GM23338 (cell line): ENCODE results near the gene CSF2RB. TPM values are rescaled to one million over a fixed set of nuclear protein-coding genes. Genes with fewer than 3 reads are reported as not detected.

Experiments
- ATAC-seq: fragments of 200-7000 bp; cut with Tn5 transposase; 3 replicates; pipeline ENCODE4 v1.9.1; 2020
- DNase-seq: peaks from one replicate; pipeline ENCODE4 v3.0.0-alpha.2; 2015; ENCODE audit warnings: low spot score
- H2AFZ ChIP-seq: fragments of 200-600 bp; sonication (generic); 2 replicates; pipeline ENCODE4 v1.8.0; 2016; ENCODE audit warnings: antibody characterized with exemption, mild to moderate bottlenecking, moderate library complexity
- H3F3A ChIP-seq: fragments of 200-600 bp; sonication (generic); replicated peaks from 2 replicates; pipeline ENCODE4 v1.8.0; 2017; ENCODE audit warnings: antibody characterized with exemption, mixed run types, low read depth
- H3K27ac ChIP-seq: fragments of 200-600 bp; sonication (generic); 2 replicates; pipeline ENCODE4 v1.6.1; 2016; ENCODE audit warnings: low read depth
- H3K27me3 ChIP-seq: fragments of 200-600 bp; sonication (generic); 2 replicates; pipeline ENCODE4 v1.8.0; 2016; ENCODE audit warnings: mild to moderate bottlenecking, mixed run types, moderate library complexity; ENCODE audit not compliant: insufficient read depth
- H3K36me3 ChIP-seq: fragments of 200-600 bp; sonication (generic); 2 replicates; pipeline ENCODE4 v1.8.0; 2016; ENCODE audit warnings: mild to moderate bottlenecking; ENCODE audit not compliant: insufficient read depth
- H3K4me1 ChIP-seq: fragments of 200-600 bp; sonication (generic); 2 replicates; pipeline ENCODE4 v1.8.0; 2016; ENCODE audit warnings: mild to moderate bottlenecking, moderate library complexity; ENCODE audit not compliant: insufficient read depth
- H3K4me2 ChIP-seq: fragments of 200-600 bp; sonication (generic); 2 replicates; pipeline ENCODE4 v1.7.1; 2017; ENCODE audit warnings: mixed run types
- H3K4me3 ChIP-seq: fragments of 200-600 bp; sonication (generic); 2 replicates; pipeline ENCODE4 v1.6.1; 2016; ENCODE audit warnings: mixed run types
- H3K79me2 ChIP-seq: fragments of 200-600 bp; sonication (generic); replicated peaks from 2 replicates; pipeline ENCODE4 v1.8.0; 2017; ENCODE audit warnings: mild to moderate bottlenecking; ENCODE audit not compliant: insufficient read depth
- H3K9me2 ChIP-seq: fragments of 200-600 bp; sonication (generic); 2 replicates; pipeline ENCODE4 v1.8.0; 2017; ENCODE audit not compliant: insufficient read depth
- H4K20me1 ChIP-seq: fragments of 200-600 bp; sonication (generic); replicated peaks from 2 replicates; pipeline ENCODE4 v1.8.0; 2017; ENCODE audit warnings: mild to moderate bottlenecking; ENCODE audit not compliant: insufficient read depth
- H3K27ac Mint-ChIP-seq: 2 replicates; pipeline ENCODE4 v1.8.0; 2020; ENCODE audit warnings: inconsistent platforms, mild to moderate bottlenecking, moderate library complexity, mixed read lengths
- H3K27me3 Mint-ChIP-seq: 3 replicates; pipeline ENCODE4 v1.8.0; 2022; ENCODE audit warnings: low read depth, mild to moderate bottlenecking, moderate library complexity, mixed read lengths, inconsistent platforms; ENCODE audit not compliant: insufficient read depth, poor library complexity
- H3K36me3 Mint-ChIP-seq: 3 replicates; pipeline ENCODE4 v1.8.0; 2021; ENCODE audit warnings: low read depth, mild to moderate bottlenecking, inconsistent platforms, moderate library complexity, mixed read lengths
- H3K4me1 Mint-ChIP-seq: 3 replicates; pipeline ENCODE4 v1.8.0; 2020; ENCODE audit warnings: mild to moderate bottlenecking, inconsistent platforms, mixed read lengths
- H3K4me3 Mint-ChIP-seq: 3 replicates; pipeline ENCODE4 v1.8.0; 2021; ENCODE audit warnings: moderate library complexity, mild to moderate bottlenecking, inconsistent platforms, mixed read lengths
- H3K9me3 Mint-ChIP-seq: 3 replicates; pipeline ENCODE4 v1.8.0; 2020; ENCODE audit warnings: moderate library complexity, mild to moderate bottlenecking, inconsistent platforms, mixed read lengths
- CREB1 ChIP-seq: fragments of 250-450 bp; sonication (Bioruptor Pico); IDR thresholded peaks from 2 replicates; pipeline ENCODE4 v1.5.0; 2020; ENCODE audit warnings: low read depth, mild to moderate bottlenecking, moderate library complexity
- CTCF ChIP-seq, 2 experiments: fragments of 200-600 bp in 1 of 2; sonication (generic) in 1 of 2; conservative IDR thresholded peaks; 2 replicates each; pipeline versions ENCODE4 v1.5.1 to v1.6.1; 2016 to 2017; ENCODE audit warnings: antibody characterized with exemption in 2 of 2, low read depth in 2 of 2, mild to moderate bottlenecking in 2 of 2, moderate library complexity in 1 of 2
- ETS1 ChIP-seq: IDR thresholded peaks from 2 replicates; pipeline ENCODE4 v1.6.1; 2016; ENCODE audit warnings: antibody characterized with exemption
- EZH2 ChIP-seq: fragments of 200-600 bp; sonication (generic); IDR thresholded peaks from one replicate; pipeline ENCODE4 v1.8.0; 2017; ENCODE audit warnings: antibody characterized with exemption, mild to moderate bottlenecking, low read depth; ENCODE audit not compliant: unreplicated experiment
- EZH2phosphoT487 ChIP-seq: fragments of 200-600 bp; sonication (generic); IDR thresholded peaks from one replicate; pipeline ENCODE4 v1.8.1; 2018; ENCODE audit warnings: antibody characterized with exemption; ENCODE audit not compliant: unreplicated experiment
- JUNB ChIP-seq: IDR thresholded peaks from one replicate; pipeline ENCODE4 v1.6.1; 2016; ENCODE audit warnings: antibody characterized with exemption; ENCODE audit not compliant: unreplicated experiment
- NANOG ChIP-seq: IDR thresholded peaks from 2 replicates; pipeline ENCODE4 v1.6.1; 2016; ENCODE audit warnings: antibody characterized with exemption, borderline replicate concordance
- POLR2AphosphoS5 ChIP-seq: IDR thresholded peaks from 2 replicates; pipeline ENCODE4 v1.6.1; 2016; ENCODE audit warnings: antibody characterized with exemption, low read depth
- REST ChIP-seq: IDR thresholded peaks from one replicate; pipeline ENCODE4 v1.6.1; 2018; ENCODE audit warnings: antibody characterized with exemption; ENCODE audit not compliant: unreplicated experiment
- STAT1 ChIP-seq: IDR thresholded peaks from one replicate; pipeline ENCODE4 v1.6.1; 2016; ENCODE audit warnings: antibody characterized with exemption; ENCODE audit not compliant: unreplicated experiment
- ZNF114 ChIP-seq: fragments of 250-450 bp; sonication (Bioruptor Pico); IDR thresholded peaks from 2 replicates; pipeline ENCODE4 v1.5.0; 2020; ENCODE audit warnings: mild to moderate bottlenecking, moderate library complexity
- ZNF331 ChIP-seq: fragments of 250-450 bp; sonication (Bioruptor Pico); IDR thresholded peaks from 2 replicates; pipeline ENCODE4 v1.5.0; 2020; ENCODE audit warnings: low read depth, mild to moderate bottlenecking, moderate library complexity
- polyA plus RNA-seq: library from polyadenylated mRNA; unstranded; fragments of >200 nt; fragmentation: Nextera tagmentation; extraction: Ambion mirVana; gene quantifications from 2 replicates; pipeline ENCODE4 v1.2.1, GENCODE V29; 2016
- total RNA-seq: library from RNA; depleted of rRNA; stranded (reverse); fragments of >200 nt; shearing (Covaris generic); gene quantifications from 2 replicates; pipeline ENCODE4 v1.2.3, GENCODE V29; 2014
- TF ChIP-seq, protein P1 (sequence below): fragments of 250-450 bp; sonication (Bioruptor Pico); IDR thresholded peaks from 2 replicates; pipeline ENCODE4 v1.5.0; 2020; ENCODE audit warnings: mild to moderate bottlenecking, moderate library complexity

The CSF2RB gene
- total and polyA plus RNA-seq, 2 experiments from 2014 or later: not detected

- Histone ChIP-seq H3K79me2 (no peaks in the 10 kb centered on the region), H3K27me3 (no peaks in the 10 kb centered on the region), H3K4me1 (no peaks in the 10 kb centered on the region), H4K20me1 (no peaks in the 10 kb centered on the region), H3K4me2 (no peak overlapping the region), H3K9me2 (0 out of 2 replicates have a peak, but pooled peaks cover 3% of the 10 kb centered on the region), H3F3A (no peaks in the 10 kb centered on the region), H3K27ac (no peak overlapping the region), H2AFZ (no peak overlapping the region), H3K36me3 (no peaks in the 10 kb centered on the region), H3K4me3 (no peak overlapping the region)
- ATAC-seq (no peak), DNase-seq (no peak)
- H3K4me1 Mint-ChIP-seq: peaks cover 7% of the 10 kb centered on the region; the same call in 2 of the 3 replicates
- no peak for TF ChIP-seq JUNB
- TF ChIP-seq CTCF (conservative IDR thresholded peaks at IDR 0.05; ENCODE audit: low read depth in 2 of 2): no peak
- no peak for TF ChIP-seq POLR2AphosphoS5
- TF ChIP-seq CREB1 (CRISPR knock-in tag): no peak
- TF ChIP-seq ETS1: no peak
- TF ChIP-seq NANOG: no peak
- TF ChIP-seq STAT1: no peak
- no peak for TF ChIP-seq REST
- no peak for TF ChIP-seq ZNF331 (CRISPR knock-in tag)
- TF ChIP-seq, protein P1, sequence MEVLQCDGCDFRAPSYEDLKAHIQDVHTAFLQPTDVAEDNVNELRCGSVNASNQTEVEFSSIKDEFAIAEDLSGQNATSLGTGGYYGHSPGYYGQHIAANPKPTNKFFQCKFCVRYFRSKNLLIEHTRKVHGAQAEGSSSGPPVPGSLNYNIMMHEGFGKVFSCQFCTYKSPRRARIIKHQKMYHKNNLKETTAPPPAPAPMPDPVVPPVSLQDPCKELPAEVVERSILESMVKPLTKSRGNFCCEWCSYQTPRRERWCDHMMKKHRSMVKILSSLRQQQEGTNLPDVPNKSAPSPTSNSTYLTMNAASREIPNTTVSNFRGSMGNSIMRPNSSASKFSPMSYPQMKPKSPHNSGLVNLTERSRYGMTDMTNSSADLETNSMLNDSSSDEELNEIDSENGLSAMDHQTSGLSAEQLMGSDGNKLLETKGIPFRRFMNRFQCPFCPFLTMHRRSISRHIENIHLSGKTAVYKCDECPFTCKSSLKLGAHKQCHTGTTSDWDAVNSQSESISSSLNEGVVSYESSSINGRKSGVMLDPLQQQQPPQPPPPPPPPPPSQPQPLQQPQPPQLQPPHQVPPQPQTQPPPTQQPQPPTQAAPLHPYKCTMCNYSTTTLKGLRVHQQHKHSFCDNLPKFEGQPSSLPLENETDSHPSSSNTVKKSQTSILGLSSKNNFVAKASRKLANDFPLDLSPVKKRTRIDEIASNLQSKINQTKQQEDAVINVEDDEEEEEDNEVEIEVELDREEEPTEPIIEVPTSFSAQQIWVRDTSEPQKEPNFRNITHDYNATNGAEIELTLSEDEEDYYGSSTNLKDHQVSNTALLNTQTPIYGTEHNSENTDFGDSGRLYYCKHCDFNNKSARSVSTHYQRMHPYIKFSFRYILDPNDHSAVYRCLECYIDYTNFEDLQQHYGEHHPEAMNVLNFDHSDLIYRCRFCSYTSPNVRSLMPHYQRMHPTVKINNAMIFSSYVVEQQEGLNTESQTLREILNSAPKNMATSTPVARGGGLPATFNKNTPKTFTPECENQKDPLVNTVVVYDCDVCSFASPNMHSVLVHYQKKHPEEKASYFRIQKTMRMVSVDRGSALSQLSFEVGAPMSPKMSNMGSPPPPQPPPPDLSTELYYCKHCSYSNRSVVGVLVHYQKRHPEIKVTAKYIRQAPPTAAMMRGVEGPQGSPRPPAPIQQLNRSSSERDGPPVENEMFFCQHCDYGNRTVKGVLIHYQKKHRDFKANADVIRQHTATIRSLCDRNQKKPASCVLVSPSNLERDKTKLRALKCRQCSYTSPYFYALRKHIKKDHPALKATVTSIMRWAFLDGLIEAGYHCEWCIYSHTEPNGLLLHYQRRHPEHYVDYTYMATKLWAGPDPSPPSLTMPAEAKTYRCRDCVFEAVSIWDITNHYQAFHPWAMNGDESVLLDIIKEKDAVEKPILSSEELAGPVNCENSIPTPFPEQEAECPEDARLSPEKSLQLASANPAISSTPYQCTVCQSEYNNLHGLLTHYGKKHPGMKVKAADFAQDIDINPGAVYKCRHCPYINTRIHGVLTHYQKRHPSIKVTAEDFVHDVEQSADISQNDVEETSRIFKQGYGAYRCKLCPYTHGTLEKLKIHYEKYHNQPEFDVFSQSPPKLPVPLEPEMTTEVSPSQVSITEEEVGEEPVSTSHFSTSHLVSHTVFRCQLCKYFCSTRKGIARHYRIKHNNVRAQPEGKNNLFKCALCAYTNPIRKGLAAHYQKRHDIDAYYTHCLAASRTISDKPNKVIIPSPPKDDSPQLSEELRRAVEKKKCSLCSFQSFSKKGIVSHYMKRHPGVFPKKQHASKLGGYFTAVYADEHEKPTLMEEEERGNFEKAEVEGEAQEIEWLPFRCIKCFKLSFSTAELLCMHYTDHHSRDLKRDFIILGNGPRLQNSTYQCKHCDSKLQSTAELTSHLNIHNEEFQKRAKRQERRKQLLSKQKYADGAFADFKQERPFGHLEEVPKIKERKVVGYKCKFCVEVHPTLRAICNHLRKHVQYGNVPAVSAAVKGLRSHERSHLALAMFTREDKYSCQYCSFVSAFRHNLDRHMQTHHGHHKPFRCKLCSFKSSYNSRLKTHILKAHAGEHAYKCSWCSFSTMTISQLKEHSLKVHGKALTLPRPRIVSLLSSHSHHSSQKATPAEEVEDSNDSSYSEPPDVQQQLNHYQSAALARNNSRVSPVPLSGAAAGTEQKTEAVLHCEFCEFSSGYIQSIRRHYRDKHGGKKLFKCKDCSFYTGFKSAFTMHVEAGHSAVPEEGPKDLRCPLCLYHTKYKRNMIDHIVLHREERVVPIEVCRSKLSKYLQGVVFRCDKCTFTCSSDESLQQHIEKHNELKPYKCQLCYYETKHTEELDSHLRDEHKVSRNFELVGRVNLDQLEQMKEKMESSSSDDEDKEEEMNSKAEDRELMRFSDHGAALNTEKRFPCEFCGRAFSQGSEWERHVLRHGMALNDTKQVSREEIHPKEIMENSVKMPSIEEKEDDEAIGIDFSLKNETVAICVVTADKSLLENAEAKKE: no peak
- no peak for TF ChIP-seq ZNF114
- no peak for TF ChIP-seq EZH2
- no peak for TF ChIP-seq EZH2phosphoT487
- H3K4me3 Mint-ChIP-seq: no peak overlapping the region
- no peaks in the 10 kb centered on the region for H3K36me3 Mint-ChIP-seq
- peaks cover 11% of the 10 kb centered on the region; the same call in 2 of the 3 replicates for H3K9me3 Mint-ChIP-seq
- no peak overlapping the region for H3K27ac Mint-ChIP-seq
- peaks cover 16% of the 10 kb centered on the region for H3K27me3 Mint-ChIP-seq
These were observed 37.7 kb upstream of the CSF2RB start for GRCh38 chr22:36875741-36876140.
